Hepatocyte (in vitro differentiated cells): Measurements from ENCODE around the gene MPZL2.

Experiments used
- EZH2 ChIP-seq: fragments of 200-600 bp; sonication (generic); IDR thresholded peaks from 2 replicates; pipeline ENCODE4 v1.6.1; 2016; ENCODE audit warnings: antibody characterized with exemption, mild to moderate bottlenecking, borderline replicate concordance
- TF ChIP-seq, protein P1 (sequence below): fragments of 200-600 bp; sonication (generic); IDR thresholded peaks from 2 replicates; pipeline ENCODE4 v1.5.1; 2016; ENCODE audit warnings: antibody characterized with exemption, mild to moderate bottlenecking; ENCODE audit not compliant: poor library complexity

DNA sequence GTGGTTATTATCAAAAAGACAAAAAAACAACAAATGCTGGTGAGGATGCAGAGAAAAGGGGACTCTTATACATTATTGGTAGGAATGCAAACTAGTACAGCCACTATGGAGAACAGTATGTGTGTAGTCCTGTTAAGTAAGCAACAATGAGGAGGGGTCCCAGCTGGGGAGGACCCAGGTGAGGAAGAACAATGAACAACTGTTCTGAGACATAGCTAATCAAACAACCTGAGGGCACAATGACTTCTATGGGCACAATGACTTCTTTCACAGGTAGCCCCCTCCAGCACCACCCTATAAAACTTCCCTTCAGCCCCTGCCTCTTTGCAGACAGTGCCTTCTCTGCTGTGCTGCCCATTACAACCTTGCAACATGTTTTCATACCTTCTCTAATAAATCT lies 44.9 kb downstream of the MPZL2 start:
- TF ChIP-seq, protein P1, sequence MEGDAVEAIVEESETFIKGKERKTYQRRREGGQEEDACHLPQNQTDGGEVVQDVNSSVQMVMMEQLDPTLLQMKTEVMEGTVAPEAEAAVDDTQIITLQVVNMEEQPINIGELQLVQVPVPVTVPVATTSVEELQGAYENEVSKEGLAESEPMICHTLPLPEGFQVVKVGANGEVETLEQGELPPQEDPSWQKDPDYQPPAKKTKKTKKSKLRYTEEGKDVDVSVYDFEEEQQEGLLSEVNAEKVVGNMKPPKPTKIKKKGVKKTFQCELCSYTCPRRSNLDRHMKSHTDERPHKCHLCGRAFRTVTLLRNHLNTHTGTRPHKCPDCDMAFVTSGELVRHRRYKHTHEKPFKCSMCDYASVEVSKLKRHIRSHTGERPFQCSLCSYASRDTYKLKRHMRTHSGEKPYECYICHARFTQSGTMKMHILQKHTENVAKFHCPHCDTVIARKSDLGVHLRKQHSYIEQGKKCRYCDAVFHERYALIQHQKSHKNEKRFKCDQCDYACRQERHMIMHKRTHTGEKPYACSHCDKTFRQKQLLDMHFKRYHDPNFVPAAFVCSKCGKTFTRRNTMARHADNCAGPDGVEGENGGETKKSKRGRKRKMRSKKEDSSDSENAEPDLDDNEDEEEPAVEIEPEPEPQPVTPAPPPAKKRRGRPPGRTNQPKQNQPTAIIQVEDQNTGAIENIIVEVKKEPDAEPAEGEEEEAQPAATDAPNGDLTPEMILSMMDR, result no peak
- no peak for TF ChIP-seq EZH2
